ENCODE measurements around the gene CCNG1.
A peak's percentile ranks its signal among the peaks of the same experiment; 100 is the strongest.
"Not testable (repeated sequence)": the region's sequence is repeated elsewhere in the genome, so short reads cannot be mapped to it uniquely, and the experiment has no call there.

CCNG1 gene, protein sequence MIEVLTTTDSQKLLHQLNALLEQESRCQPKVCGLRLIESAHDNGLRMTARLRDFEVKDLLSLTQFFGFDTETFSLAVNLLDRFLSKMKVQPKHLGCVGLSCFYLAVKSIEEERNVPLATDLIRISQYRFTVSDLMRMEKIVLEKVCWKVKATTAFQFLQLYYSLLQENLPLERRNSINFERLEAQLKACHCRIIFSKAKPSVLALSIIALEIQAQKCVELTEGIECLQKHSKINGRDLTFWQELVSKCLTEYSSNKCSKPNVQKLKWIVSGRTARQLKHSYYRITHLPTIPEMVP

DNA sequence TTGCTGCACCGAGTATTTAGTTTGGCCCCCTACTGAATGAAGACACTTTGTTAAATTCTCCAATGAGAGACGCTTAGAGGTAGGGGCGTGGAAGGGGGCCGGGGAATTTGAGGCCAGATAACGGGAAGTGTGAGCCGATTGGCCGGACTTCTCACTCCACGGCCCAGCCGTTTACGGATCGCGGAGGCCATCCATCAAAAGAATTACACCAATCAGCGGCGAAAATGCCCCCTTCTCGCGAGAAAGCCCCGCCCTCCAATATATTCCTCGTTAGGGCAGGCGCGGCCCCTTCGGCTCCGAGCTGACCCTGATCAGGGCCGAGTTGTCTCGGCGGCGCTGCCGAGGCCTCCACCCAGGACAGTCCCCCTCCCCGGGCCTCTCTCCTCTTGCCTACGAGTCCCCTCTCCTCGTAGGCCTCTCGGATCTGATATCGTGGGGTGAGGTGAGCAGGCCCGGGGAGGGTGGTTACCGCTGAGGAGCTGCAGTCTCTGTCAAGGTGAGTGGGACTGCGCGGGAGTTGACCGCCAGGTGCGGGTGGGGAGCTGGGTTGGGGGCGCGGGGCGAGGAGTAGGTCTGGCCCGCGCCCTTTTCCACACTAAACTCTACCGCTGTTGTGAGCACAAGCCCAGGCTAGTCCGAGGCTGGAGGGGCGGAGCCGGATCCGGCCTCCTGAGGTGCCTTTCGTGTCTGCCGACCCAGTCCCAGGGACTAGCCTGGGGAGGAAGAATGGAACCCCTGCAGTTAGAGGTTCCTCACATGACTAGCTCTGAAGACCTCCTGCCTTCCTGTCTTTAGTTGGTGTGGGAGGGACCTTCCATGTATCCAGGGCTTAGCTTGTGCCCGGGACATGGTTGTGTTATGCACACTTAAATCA, at the start of gene CCNG1:
Gene CCNG1 (plus strand): TSS at position 287 of the 874 bp plus-strand sequence. CDS start 1,662 bp downstream, outside the sequence.
- Histone ChIP-seq H3K36me3 (replicated peaks) (peaks cover 33% of the 10 kb centered on the region), H3K27me3 (ENCODE audit: low read depth) (no peaks in the 10 kb centered on the region), H3K4me3 (peak within 1 kb of the TSS; percentile 88), H3K4me1 (peaks cover 18% of the 10 kb centered on the region), H3K9me3 (no peaks in the 10 kb centered on the region)
- in situ Hi-C loops (cut with MboI; ENCODE audit: low sequenced_read_pairs): no loop called here
- DNase-seq (ENCODE audit: low spot score in 2 of 2): peak; percentile 96 to 97

DNA sequence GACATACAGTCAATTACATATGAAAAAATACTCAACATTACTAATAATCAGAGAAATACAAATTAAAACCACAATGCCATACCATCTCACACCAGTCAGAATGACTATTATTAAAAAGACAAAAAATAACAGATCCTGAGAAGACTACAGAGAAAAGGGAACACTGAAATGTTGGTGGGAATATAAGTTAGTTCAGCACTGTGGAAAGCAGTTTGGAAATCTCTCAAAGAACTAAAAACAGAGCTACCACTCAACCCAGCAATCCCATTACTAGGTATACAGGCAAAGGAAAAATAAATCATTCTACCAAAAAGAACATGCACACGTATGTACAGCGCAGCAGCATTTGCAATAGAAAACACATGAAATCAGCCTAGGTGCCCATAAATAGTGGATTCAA, 41.6 kb upstream of the CCNG1 start:
- no peaks in the 10 kb centered on the region for H3K27me3 ChIP-seq (ENCODE audit: low read depth)
- H3K9me3 ChIP-seq: no peaks in the 10 kb centered on the region
- no peaks in the 10 kb centered on the region for H3K36me3 ChIP-seq (replicated peaks)
- no peak for DNase-seq (ENCODE audit: low spot score in 2 of 2)
- H3K4me3 ChIP-seq: no peak overlapping the region
- in situ Hi-C loops (cut with MboI; ENCODE audit: low sequenced_read_pairs): no loop called here
- peaks cover 3% of the 10 kb centered on the region; the same call in 1 of the 2 replicates for H3K4me1 ChIP-seq

DNA sequence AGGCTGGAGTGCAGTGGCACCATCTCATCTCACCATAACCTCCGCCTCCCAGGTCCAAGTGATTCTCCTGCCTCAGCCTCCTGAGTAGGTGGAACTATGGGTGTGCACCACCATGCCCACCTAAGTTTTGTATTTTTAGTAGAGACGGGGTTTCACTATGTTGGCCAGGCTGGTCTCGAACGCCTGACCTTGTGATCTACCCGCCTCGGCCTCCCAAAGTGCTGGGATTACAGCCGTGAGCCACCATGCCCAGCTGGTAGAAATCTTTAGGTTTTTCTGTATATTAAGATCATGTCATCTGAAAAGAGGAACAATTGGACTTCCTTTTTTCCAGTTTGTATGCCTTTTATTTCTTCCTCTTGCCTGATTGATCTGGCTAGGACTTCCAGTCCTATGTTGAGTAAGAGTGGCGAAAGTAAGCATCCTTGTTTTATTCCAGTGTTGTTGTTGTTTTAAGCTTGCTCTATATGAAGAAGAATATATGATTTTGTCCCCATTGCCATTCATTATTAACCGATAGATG, 40.5 kb upstream of the CCNG1 start:
- DNase-seq (ENCODE audit: low spot score in 2 of 2); H3K36me3 ChIP-seq (replicated peaks); H3K27me3 ChIP-seq (ENCODE audit: low read depth); H3K9me3 ChIP-seq; in situ Hi-C loops (cut with MboI; ENCODE audit: low sequenced_read_pairs); H3K4me1 ChIP-seq; H3K4me3 ChIP-seq: not testable (repeated sequence)

DNA sequence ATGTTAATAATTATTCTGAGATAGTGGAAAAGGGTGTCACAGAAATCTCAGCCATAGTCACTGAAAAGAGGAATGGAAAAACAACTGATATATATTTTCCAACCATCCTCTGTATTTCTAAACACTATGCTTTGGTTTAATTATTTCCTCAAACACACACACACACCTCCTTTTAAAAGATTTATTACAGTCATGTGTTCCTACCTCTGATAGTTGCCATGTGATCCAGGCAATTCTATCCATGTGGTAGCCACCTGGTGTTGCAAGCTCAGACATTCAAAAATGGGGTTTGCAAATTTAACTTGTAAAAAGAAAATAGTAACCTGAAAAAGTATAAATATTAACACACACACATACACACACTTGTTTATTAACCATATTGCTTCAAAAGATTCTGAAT, 40.0 kb upstream of the CCNG1 start:
- no peaks in the 10 kb centered on the region for H3K36me3 ChIP-seq (replicated peaks)
- no peaks in the 10 kb centered on the region for H3K9me3 ChIP-seq
- H3K4me3 ChIP-seq: no peak overlapping the region
- H3K4me1 ChIP-seq: peaks cover 3% of the 10 kb centered on the region; the same call in 1 of the 2 replicates
- in situ Hi-C loops (cut with MboI; ENCODE audit: low sequenced_read_pairs): no loop called here
- no peak for DNase-seq (ENCODE audit: low spot score in 2 of 2)
- no peaks in the 10 kb centered on the region for H3K27me3 ChIP-seq (ENCODE audit: low read depth)

DNA sequence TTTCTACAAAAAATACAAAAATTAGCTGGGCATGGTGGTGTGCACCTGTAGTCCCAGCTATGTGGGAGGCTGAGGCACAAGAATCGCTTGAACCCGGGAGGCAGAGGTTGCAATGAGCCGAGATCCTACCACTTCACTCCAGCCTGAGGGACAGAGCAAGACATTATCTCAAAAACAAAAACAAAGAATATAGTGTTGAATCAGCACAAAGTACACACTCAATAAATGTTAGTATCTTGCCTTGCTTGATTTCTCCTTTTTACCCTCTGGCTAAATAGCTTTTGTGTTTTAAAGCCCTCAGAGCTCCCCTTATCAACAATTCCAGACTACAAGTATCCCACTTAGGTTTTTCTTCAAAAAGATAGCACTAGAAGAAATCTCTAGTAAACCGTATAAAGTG, 37.5 kb upstream of the CCNG1 start:
- H3K9me3 ChIP-seq: no peaks in the 10 kb centered on the region
- DNase-seq (ENCODE audit: low spot score in 2 of 2): no peak
- no peaks in the 10 kb centered on the region for H3K36me3 ChIP-seq (replicated peaks)
- H3K4me3 ChIP-seq: no peak overlapping the region
- H3K4me1 ChIP-seq: peaks cover 3% of the 10 kb centered on the region; the same call in 1 of the 2 replicates
- H3K27me3 ChIP-seq (ENCODE audit: low read depth): no peaks in the 10 kb centered on the region
- in situ Hi-C loops (cut with MboI; ENCODE audit: low sequenced_read_pairs): no loop called here

DNA sequence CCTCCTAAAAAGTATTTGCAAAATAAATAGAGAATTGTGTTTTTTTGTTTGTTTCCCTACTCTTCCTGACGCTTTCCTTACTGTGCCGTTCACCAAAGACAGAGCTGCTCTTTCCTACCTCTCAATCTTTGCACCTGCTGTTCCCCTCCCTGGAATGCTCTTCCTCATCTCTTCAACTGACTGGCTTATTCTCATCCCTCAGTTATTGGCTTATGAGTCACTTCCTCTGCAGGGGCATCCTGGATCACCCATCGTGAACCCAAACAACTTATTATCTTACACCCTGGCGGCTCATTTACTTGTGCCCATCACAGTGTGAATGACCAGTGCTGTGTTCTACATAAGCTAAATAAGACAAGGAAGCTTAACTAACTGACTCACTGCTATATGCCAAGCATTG, 36.1 kb upstream of the CCNG1 start:
- Histone ChIP-seq H3K36me3 (replicated peaks) (no peaks in the 10 kb centered on the region), H3K4me3 (no peak overlapping the region), H3K9me3 (no peaks in the 10 kb centered on the region), H3K27me3 (ENCODE audit: low read depth) (no peaks in the 10 kb centered on the region), H3K4me1 (peaks cover 3% of the 10 kb centered on the region; the same call in 1 of the 2 replicates)
- in situ Hi-C loops (cut with MboI; ENCODE audit: low sequenced_read_pairs): no loop called here
- no peak for DNase-seq (ENCODE audit: low spot score in 2 of 2)

DNA sequence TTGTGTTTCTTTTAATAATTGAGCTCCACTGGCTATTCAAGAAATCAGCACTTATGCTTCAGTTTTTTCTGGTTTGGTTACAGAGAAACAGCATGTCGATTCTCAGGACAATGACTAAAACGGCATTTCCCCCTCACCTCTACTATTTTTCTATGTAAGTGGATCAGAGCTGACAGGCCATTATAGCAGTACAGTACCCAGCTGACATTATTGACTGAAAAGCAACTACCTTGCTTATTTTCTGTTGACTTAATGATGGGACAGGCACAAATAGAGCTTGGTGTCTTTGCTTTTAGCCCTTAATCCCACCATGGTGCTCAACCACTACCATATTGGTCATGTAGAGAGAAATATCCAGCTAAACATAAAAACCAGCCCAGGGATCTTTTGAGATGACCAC, 35.4 kb upstream of the CCNG1 start:
- H3K9me3 ChIP-seq: no peaks in the 10 kb centered on the region
- H3K4me3 ChIP-seq: no peak overlapping the region
- no peaks in the 10 kb centered on the region for H3K27me3 ChIP-seq (ENCODE audit: low read depth)
- no peak for DNase-seq (ENCODE audit: low spot score in 2 of 2)
- in situ Hi-C loops (cut with MboI; ENCODE audit: low sequenced_read_pairs): no loop called here
- H3K4me1 ChIP-seq: peaks cover 3% of the 10 kb centered on the region; the same call in 1 of the 2 replicates
- no peaks in the 10 kb centered on the region for H3K36me3 ChIP-seq (replicated peaks)

DNA sequence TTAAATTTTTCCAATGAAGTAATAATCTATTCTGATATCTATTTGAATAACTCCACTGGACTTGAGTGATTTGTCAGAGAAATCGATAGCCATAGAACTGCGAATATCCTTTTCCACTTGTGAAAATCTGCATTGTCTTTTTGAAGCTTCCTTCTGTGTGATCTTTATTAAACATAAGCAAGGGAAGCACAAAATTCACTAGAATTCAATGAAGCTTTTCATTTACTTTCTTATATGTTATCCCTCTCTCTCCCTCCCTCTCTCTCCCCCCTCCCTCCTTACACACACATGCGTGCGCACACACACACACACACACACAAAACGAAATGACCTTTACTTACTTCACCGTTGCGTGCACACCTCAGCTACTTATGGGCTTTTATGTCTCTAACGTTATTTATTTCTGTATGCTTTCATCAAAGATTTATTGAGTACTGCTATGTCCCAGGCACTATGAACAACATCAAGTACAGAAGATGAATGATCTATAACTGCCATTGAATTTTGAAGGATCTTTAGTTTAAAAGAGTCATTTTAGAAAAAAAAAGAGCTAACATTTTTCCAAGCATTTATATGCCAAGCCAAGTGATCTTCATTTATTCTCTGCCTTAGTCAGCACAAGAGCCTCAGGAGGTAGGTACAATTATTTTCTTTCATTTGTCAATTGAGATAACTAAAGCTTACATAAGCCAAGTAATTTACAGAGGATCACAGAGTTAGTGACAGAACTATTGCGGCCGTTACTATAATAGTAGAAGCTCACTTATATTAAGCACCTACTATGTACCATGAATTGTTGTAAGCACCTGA, 32.8 kb upstream of the CCNG1 start:
- DNase-seq (ENCODE audit: low spot score in 2 of 2): no peak
- Histone ChIP-seq H3K4me3 (no peak overlapping the region), H3K4me1 (peaks cover 9% of the 10 kb centered on the region), H3K27me3 (ENCODE audit: low read depth) (no peaks in the 10 kb centered on the region), H3K36me3 (replicated peaks) (no peaks in the 10 kb centered on the region), H3K9me3 (no peaks in the 10 kb centered on the region)
- in situ Hi-C loops (cut with MboI; ENCODE audit: low sequenced_read_pairs): no loop called here

DNA sequence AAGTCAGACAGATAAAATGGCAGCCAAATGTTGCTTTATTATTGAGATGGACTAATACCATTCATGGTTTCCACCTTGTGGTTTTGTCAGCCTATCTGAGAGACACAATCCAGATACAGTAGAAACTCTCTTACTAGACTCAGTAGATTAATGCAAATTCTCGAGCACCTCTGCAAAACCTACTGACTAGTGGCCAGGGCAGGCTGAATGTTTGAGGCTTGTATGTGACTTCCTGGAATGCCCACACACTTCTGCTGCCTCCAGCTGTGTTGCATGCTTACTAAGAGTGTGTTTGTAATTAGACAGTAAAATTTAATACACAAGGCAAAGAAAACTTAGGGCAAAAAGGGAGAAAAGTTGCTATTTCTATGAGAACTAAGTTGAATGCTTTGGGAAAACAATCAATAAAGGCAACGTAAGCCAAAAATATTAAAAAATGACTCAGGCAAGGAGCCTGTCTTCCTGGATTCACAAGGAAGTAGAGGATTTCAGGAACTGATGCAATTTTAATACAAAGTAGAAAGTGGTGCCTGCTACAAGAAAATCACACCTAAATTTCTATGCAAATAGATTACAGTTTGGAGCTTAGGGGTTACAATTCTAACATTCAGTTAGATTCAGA, 30.2 kb upstream of the CCNG1 start:
- Histone ChIP-seq H3K27me3 (ENCODE audit: low read depth) (no peaks in the 10 kb centered on the region), H3K36me3 (replicated peaks) (no peaks in the 10 kb centered on the region), H3K4me3 (no peak overlapping the region), H3K9me3 (no peaks in the 10 kb centered on the region), H3K4me1 (peaks cover 21% of the 10 kb centered on the region)
- in situ Hi-C loops (cut with MboI; ENCODE audit: low sequenced_read_pairs): no loop called here
- no peak for DNase-seq (ENCODE audit: low spot score in 2 of 2)

DNA sequence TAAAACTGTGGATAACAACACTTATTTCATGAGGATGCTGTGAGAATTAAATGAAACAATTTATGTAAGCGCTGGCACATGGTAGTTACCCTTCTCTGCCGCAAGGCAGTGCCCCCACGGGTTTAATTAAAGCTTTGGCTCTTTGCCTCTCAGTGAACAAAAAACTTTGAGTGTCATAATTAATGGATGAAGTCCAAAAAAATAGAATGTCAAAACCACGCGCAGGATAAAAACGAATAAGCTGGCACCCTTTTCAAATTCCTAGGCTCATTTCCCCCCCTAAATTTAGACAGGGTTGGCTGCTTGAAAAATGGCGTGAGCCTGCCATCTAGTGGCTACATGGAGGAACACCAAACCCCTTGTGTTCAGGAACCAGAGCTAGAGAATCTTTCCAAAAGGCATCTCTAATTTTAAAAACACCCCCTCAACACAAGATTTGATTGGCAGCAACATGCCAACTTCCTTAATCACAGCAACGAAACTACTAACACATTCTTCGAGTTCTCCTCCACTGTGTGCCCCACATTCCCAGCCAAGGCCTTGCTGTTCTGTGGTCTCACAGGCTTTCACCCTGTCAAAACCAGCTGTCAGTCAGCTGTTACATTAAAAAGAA, 29.0 kb upstream of the CCNG1 start:
- peaks cover 21% of the 10 kb centered on the region for H3K4me1 ChIP-seq
- in situ Hi-C loops (cut with MboI; ENCODE audit: low sequenced_read_pairs): no loop called here

DNA sequence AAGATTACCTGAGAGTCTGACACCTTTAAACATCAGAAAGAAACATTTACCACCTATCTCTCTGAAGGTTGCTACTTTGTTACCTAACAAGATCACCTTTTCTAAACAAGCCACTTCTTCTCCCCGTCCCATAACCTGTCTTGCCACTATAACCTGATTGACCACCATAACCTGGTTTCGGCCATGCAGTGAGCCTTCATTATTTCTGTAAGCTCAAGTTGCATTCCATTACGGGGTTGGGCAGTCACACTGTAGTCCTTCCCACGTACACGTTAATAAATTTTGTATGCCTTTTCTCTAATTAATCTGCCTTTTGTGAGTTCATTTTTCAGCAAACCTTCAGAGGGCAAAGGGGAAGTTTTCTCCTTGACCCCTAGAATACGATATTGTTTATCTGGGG, 28.0 kb upstream of the CCNG1 start:
- peaks cover 21% of the 10 kb centered on the region for H3K4me1 ChIP-seq
- H3K27me3 ChIP-seq (ENCODE audit: low read depth): no peaks in the 10 kb centered on the region
- H3K4me3 ChIP-seq: no peak overlapping the region
- in situ Hi-C loops (cut with MboI; ENCODE audit: low sequenced_read_pairs): no loop called here
- no peaks in the 10 kb centered on the region for H3K36me3 ChIP-seq (replicated peaks)
- peak; percentile 34 to 39 for DNase-seq (ENCODE audit: low spot score in 2 of 2)
- H3K9me3 ChIP-seq: no peaks in the 10 kb centered on the region

More for the DNA sequence above, 29.0 kb upstream of the CCNG1 start:
- no peaks in the 10 kb centered on the region for H3K36me3 ChIP-seq (replicated peaks)
- H3K4me3 ChIP-seq: no peak overlapping the region
- no peaks in the 10 kb centered on the region for H3K9me3 ChIP-seq
- DNase-seq (ENCODE audit: low spot score in 2 of 2): peak; percentile 68 to 77
- no peaks in the 10 kb centered on the region for H3K27me3 ChIP-seq (ENCODE audit: low read depth)

DNA sequence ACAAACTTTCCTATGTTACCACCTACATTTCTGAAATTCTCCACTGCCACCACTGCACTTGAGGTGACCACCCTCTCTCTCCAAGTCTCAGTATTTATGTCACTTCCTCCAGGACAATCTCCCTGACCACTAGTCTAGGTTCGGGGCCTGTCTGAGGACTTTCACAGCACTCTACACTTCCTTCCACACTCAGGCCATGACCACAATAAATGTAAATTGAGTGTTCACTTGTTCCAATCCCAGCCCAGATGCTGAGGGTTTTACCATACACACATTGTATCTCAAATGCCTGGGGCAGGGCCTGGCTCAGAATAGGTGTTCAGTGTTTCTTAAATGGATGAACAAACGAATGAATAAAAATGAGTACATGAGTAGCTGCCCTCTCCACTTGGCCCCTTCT, 26.9 kb upstream of the CCNG1 start:
- Histone ChIP-seq H3K4me3 (no peak overlapping the region), H3K36me3 (replicated peaks) (no peaks in the 10 kb centered on the region), H3K4me1 (peaks cover 21% of the 10 kb centered on the region), H3K27me3 (ENCODE audit: low read depth) (no peaks in the 10 kb centered on the region), H3K9me3 (no peaks in the 10 kb centered on the region)
- in situ Hi-C loops (cut with MboI; ENCODE audit: low sequenced_read_pairs): no loop called here
- no peak for DNase-seq (ENCODE audit: low spot score in 2 of 2)

DNA sequence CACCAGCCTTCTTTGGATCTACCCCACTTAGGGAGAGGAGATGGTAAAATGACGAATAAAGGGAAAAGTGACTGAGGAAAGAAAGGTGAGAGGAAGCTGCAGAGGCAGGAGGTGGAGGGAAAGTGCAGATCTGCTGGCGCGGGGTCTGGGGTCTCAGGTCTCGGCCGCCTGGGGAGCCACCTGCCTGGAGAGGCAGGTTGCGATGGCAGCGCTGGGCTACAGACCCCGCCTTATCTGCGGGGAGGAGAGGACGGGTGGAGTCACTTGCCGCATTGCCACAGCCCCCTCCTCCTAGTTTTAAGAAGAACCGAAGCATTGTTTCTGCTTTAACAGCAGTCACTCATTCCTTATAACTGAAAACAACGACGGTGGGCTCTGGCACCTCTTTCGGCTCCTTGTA, 21.7 kb upstream of the CCNG1 start:
- H3K4me3 ChIP-seq; H3K27me3 ChIP-seq (ENCODE audit: low read depth); in situ Hi-C loops (cut with MboI; ENCODE audit: low sequenced_read_pairs): not testable (repeated sequence)

More for the DNA sequence above, 21.7 kb upstream of the CCNG1 start:
- DNase-seq (ENCODE audit: low spot score in 2 of 2); H3K36me3 ChIP-seq (replicated peaks); H3K4me1 ChIP-seq; H3K9me3 ChIP-seq: not testable (repeated sequence)
